AG09319 (cell line): ENCODE measurements around the gene ASB6.
A peak's percentile ranks its signal among the peaks of the same experiment; 100 is the strongest.

Experiments
- DNase-seq: peaks from one replicate; pipeline ENCODE4 v3.0.0-alpha.2; 2010; ENCODE audit warnings: low read depth; ENCODE audit errors: extremely low read depth
- TF ChIP-seq, protein P1 (sequence below): IDR thresholded peaks from 2 replicates; pipeline ENCODE4 v1.5.1; 2011; ENCODE audit warnings: low read depth, mild to moderate bottlenecking, inconsistent platforms, low read length, moderate library complexity

The ASB6 gene

GRCh38 chr9:129681924-129682323 is 40.0 kb upstream of the ASB6 start:
- TF ChIP-seq, protein P1, sequence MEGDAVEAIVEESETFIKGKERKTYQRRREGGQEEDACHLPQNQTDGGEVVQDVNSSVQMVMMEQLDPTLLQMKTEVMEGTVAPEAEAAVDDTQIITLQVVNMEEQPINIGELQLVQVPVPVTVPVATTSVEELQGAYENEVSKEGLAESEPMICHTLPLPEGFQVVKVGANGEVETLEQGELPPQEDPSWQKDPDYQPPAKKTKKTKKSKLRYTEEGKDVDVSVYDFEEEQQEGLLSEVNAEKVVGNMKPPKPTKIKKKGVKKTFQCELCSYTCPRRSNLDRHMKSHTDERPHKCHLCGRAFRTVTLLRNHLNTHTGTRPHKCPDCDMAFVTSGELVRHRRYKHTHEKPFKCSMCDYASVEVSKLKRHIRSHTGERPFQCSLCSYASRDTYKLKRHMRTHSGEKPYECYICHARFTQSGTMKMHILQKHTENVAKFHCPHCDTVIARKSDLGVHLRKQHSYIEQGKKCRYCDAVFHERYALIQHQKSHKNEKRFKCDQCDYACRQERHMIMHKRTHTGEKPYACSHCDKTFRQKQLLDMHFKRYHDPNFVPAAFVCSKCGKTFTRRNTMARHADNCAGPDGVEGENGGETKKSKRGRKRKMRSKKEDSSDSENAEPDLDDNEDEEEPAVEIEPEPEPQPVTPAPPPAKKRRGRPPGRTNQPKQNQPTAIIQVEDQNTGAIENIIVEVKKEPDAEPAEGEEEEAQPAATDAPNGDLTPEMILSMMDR = no peak
- no peak for DNase-seq

GRCh38 chr9:129679537-129679936 is 37.6 kb upstream of the ASB6 start:
- no peak for DNase-seq
- TF ChIP-seq, protein P1 = no peak

DNA sequence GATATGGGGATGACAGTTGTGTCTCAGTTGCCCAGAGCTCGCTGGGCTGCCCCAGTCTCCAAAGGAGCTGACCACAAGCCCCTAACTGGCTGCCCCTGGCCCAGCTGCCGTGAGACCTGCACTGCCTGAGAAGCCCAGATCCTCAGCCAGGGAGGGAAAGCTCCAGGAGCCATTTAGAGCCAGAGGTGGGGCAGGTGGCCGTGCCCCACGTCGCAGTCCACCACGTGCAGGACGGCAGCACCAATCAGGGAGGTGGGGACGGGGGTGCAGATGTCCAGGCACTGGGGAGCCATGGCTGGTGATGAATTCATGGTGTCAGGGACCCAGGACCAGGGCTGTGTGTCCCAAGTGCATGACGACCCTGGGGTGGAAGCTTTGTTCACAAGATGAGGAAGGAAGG is 36.9 kb upstream of the ASB6 start:
- TF ChIP-seq, protein P1 = no peak
- DNase-seq = no peak

GRCh38 chr9:129677456-129677855 is 35.5 kb upstream of the ASB6 start:
- DNase-seq = no peak
- TF ChIP-seq, protein P1 = no peak

GRCh38 chr9:129676975-129677374 is 35.0 kb upstream of the ASB6 start:
- DNase-seq = no peak
- TF ChIP-seq, protein P1 = peak; percentile 47

DNA sequence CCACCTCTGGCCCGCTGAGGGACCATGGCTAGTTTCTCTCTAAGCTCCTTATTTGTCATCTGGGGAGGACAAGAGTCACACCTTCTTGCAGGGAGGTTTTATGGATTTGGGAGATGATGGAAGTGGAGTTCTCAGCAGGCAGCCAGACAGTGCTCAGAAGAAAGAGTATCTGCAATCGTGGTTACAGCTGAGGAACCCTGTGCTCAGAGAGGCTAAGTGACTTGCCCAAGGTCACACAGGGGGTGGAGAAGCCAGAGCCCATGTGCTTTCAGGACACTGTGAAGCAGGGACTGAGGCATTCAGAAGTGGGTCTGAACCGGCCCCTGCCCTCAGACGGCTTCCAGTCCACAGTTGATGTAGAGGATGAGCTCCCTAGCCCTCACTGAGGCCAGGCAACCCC is 34.3 kb upstream of the ASB6 start:
- no peak for DNase-seq
- TF ChIP-seq, protein P1 = no peak

- TF ChIP-seq, protein P1 = no peak
- DNase-seq = no peak
Measured at GRCh38 chr9:129675620-129676019, 33.7 kb upstream of the ASB6 start.
